K562 (cell line): ENCODE measurements around the gene DENND5B. TPM values are rescaled to one million over a fixed set of nuclear protein-coding genes. Genes with fewer than 3 reads are reported as not detected.
A peak's percentile ranks its signal among the peaks of the same experiment; 100 is the strongest.

Experiments
- ATF2 ChIP-seq: sonication (generic); formaldehyde crosslinking; IDR thresholded peaks from 2 replicates; pipeline ENCODE4 v1.8.1; 2022; ENCODE audit warnings: missing genetic modification reagents
- CBFA2T2 ChIP-seq: fragments of 450-650 bp; conservative IDR thresholded peaks from 2 replicates; pipeline ENCODE4 v1.6.1; 2017; ENCODE audit warnings: mild to moderate bottlenecking
- DMBX1 ChIP-seq: fragments of 250-450 bp; sonication (Bioruptor Pico); IDR thresholded peaks from 2 replicates; pipeline ENCODE4 v1.8.0; 2022; ENCODE audit warnings: inconsistent platforms, mild to moderate bottlenecking, moderate library complexity, borderline replicate concordance
- ERF ChIP-seq: fragments of 450-650 bp; formaldehyde crosslinking; IDR thresholded peaks from 2 replicates; pipeline ENCODE4 v1.4.0; 2020; ENCODE audit warnings: mild to moderate bottlenecking, mixed read lengths
- KDM1A ChIP-seq, 2 experiments: fragments of 450-650 bp; IDR thresholded peaks; 2 replicates each; pipeline ENCODE4 v1.6.1; 2016; ENCODE audit warnings: mild to moderate bottlenecking in 2 of 2
- KDM2B ChIP-seq: fragments of 250-450 bp; sonication (Bioruptor Pico); IDR thresholded peaks from 2 replicates; pipeline ENCODE4 v1.8.0; 2021; ENCODE audit warnings: mild to moderate bottlenecking, moderate library complexity
- MCM7 ChIP-seq, 2 experiments: fragments of 450-650 bp; IDR thresholded peaks; 2 replicates each; pipeline ENCODE4 v1.6.1; 2016 to 2018
- PRPF4 ChIP-seq: fragments of 200-400 bp; formaldehyde crosslinking; IDR thresholded peaks from one replicate; pipeline ENCODE4 v1.6.1; 2017; ENCODE audit warnings: low read length, low read depth, mild to moderate bottlenecking; ENCODE audit not compliant: insufficient read depth, poor library complexity, severe bottlenecking
- SMAD4 ChIP-seq: fragments of 250-450 bp; sonication (Bioruptor Pico); conservative IDR thresholded peaks from 2 replicates; pipeline ENCODE4 v1.8.0; 2021; ENCODE audit warnings: inconsistent platforms, mild to moderate bottlenecking, moderate library complexity
- SMARCA4 ChIP-seq: fragments of 450-650 bp; IDR thresholded peaks from 2 replicates; pipeline ENCODE4 v1.6.1; 2016
- SMARCC2 ChIP-seq: fragments of 450-650 bp; IDR thresholded peaks from 2 replicates; pipeline ENCODE4 v1.6.1; 2017; ENCODE audit warnings: antibody characterized with exemption, moderate library complexity, mild to moderate bottlenecking, low read depth
- TFAP4 ChIP-seq: sonication (generic); formaldehyde crosslinking; IDR thresholded peaks from 2 replicates; pipeline ENCODE4 v1.8.0; 2022; ENCODE audit warnings: missing genetic modification reagents, mild to moderate bottlenecking, moderate library complexity, borderline replicate concordance
- ZNF280B ChIP-seq: fragments of 250-450 bp; sonication (Bioruptor Pico); IDR thresholded peaks from 2 replicates; pipeline ENCODE4 v1.5.1; 2021; ENCODE audit warnings: mild to moderate bottlenecking
- ZNF518B ChIP-seq: fragments of 250-450 bp; sonication (Bioruptor Pico); IDR thresholded peaks from 2 replicates; pipeline ENCODE4 v1.5.0; 2021; ENCODE audit warnings: mild to moderate bottlenecking, moderate library complexity
- polyA plus RNA-seq, 8 experiments: library from polyadenylated mRNA; depleted of rRNA in 4 of 8; stranded (reverse) in 5 of 8; unstranded in 3 of 8; fragments of >200 nt; fragmentation: Nextera tagmentation in 2 of 8; fragmentation: Illumina TruSeq in 1 of 8; extraction: Ambion mirVana in 2 of 8; extraction: Trizol in 1 of 8; gene quantifications; 2 replicates each; pipeline versions ENCODE4 v1.2.1 to v1.2.3, GENCODE V29; 2011 to 2014; ENCODE audit warnings: inconsistent platforms in 1 of 8, missing spikeins in 1 of 8
- total RNA-seq, 7 experiments: library from RNA; depleted of rRNA in 6 of 7; stranded (reverse); fragments of >200 nt in 6 of 7; fragmentation: Illumina TruSeq in 2 of 7; extraction: Trizol in 2 of 7; gene quantifications; 2 replicates each; pipeline versions ENCODE4 v1.2.1 to v1.2.3, GENCODE V29; 2011 to 2021; ENCODE audit warnings: low replicate concordance in 1 of 7
- TF ChIP-seq, protein P1 (sequence below): fragments of 250-450 bp; sonication (Bioruptor Pico); IDR thresholded peaks from 2 replicates; pipeline ENCODE4 v1.8.0; 2022; ENCODE audit warnings: moderate library complexity, mild to moderate bottlenecking, inconsistent platforms
- TF ChIP-seq, protein P2 (sequence below): fragments of 250-450 bp; sonication (Bioruptor Pico); IDR thresholded peaks from 2 replicates; pipeline ENCODE4 v1.8.0; 2022; ENCODE audit warnings: moderate library complexity, mild to moderate bottlenecking, inconsistent platforms

The DENND5B gene
- total and polyA plus RNA-seq, 9 of the 15 experiments (the other 6 are each of a cell fraction or from before 2014, with no cell fraction given), result 0.99 to 6.0 (median 3.6) TPM

DNA sequence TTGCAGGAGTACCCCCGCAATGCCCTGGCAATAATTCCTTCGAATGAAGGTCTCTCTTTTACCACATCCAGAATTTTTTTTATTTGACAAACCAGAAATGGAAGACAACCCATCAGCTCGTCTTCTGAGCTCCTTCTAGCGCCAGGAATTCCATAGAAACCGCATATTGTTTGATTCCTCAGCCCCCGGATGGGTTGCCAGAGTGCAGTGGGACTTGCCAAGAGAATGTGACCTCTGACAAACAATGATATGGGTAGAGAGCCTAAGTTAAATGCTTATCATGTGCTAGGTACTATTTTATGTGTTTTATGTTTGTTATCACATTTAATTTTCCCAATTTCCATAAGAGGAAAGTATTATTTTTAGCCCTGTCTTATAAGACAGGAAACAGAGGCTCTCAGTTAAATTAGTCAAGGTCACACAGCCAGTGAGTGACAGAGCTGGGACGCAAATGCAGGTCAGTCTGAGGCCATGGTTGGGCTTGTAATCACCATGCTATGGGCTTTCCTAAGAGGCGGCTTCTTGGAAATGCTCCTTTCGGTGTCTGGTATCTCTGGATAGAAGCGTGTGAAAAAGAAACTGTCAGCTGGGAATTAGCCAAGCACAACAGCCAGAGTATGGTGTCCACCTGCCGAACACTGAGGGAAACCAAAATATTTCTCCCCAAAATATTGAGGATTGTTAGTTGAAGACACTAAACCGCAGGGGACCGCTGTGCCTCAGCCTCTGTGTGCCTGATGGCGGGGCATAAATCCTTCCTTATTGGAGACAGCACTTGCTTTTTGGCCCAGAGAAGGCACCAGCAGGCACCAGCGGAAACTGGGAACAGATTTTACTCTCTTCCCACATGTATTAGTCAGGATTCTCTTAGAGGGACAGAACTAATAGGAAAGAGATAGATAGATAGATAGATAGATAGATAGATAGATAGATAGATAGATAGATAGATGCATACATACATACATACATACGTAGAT, 39.1 kb upstream of the DENND5B start (continued):
- TF ChIP-seq ERF (CRISPR knock-in tag) (no peak), KDM1A (IDR thresholded peaks at IDR 0.05) (0 out of 4 replicates have a peak, but pooled peaks of 1 of the 2 experiments have one; percentile 13), ATF2 (CRISPR knock-in tag) (no peak), DMBX1 (CRISPR knock-in tag) (peak; percentile 36; the same call in 1 of the 2 replicates), KDM2B (CRISPR knock-in tag) (no peak), SMARCC2 (no peak), ZNF280B (CRISPR knock-in tag) (no peak), SMARCA4 (0 out of 2 replicates have a peak, but pooled peaks have one; percentile 34), PRPF4 (no peak), SMAD4 (CRISPR knock-in tag) (peak; percentile 81), TFAP4 (CRISPR knock-in tag) (peak; percentile 26; the same call in 1 of the 2 replicates), CBFA2T2 (peak; percentile 30), MCM7 (IDR thresholded peaks at IDR 0.05) (no peak), ZNF518B (no peak)
- TF ChIP-seq, protein P1, sequence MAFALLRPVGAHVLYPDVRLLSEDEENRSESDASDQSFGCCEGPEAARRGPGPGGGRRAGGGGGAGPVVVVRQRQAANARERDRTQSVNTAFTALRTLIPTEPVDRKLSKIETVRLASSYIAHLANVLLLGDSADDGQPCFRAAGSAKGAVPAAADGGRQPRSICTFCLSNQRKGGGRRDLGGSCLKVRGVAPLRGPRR (CRISPR knock-in tag), result no peak
- TF ChIP-seq, protein P2, sequence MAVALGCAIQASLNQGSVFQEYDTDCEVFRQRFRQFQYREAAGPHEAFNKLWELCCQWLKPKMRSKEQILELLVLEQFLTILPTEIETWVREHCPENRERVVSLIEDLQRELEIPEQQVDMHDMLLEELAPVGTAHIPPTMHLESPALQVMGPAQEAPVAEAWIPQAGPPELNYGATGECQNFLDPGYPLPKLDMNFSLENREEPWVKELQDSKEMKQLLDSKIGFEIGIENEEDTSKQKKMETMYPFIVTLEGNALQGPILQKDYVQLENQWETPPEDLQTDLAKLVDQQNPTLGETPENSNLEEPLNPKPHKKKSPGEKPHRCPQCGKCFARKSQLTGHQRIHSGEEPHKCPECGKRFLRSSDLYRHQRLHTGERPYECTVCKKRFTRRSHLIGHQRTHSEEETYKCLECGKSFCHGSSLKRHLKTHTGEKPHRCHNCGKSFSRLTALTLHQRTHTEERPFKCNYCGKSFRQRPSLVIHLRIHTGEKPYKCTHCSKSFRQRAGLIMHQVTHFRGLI (CRISPR knock-in tag), result peak; percentile 71; the same call in 1 of the 2 replicates
